ENCODE measurements around the gene C2orf74. TPM values are rescaled to one million over a fixed set of nuclear protein-coding genes. Genes with fewer than 3 reads are reported as not detected.
"Not testable (repeated sequence)": the region's sequence is repeated elsewhere in the genome, so short reads cannot be mapped to it uniquely, and the experiment has no call there.

Gene C2orf74
- polyA plus RNA-seq, 1 donor = 42.4 TPM

- no peak for DNase-seq
These were observed 5.6 kb downstream of the C2orf74 start for GRCh38 chr2:61167579-61167978.

GRCh38 chr2:61172671-61173070 is 10.7 kb downstream of the C2orf74 start:
- no peak for DNase-seq

GRCh38 chr2:61173116-61173515 is 11.1 kb downstream of the C2orf74 start:
- no peak for DNase-seq

GRCh38 chr2:61175036-61175435 is 13.0 kb downstream of the C2orf74 start:
- no peak for DNase-seq

GRCh38 chr2:61176755-61177726 is 15.1 kb downstream of the C2orf74 start:
- peak; percentile 94 for DNase-seq

GRCh38 chr2:61177727-61178549 is 15.9 kb downstream of the C2orf74 start:
- DNase-seq = peak; percentile 41

- no peak for DNase-seq
These were observed 16.9 kb downstream of the C2orf74 start for GRCh38 chr2:61178603-61179545.

GRCh38 chr2:61179701-61180639 is 18.0 kb downstream of the C2orf74 start:
- DNase-seq = no peak

GRCh38 chr2:61180686-61181085 is 18.7 kb downstream of the C2orf74 start:
- no peak for DNase-seq

- no peak for DNase-seq
These were observed 19.5 kb downstream of the C2orf74 start for GRCh38 chr2:61181382-61182058.

GRCh38 chr2:61182059-61182383 is 20.0 kb downstream of the C2orf74 start:
- DNase-seq = no peak

- DNase-seq = no peak
These were observed 21.8 kb downstream of the C2orf74 start for GRCh38 chr2:61183795-61184194.

- DNase-seq = no peak
These were observed 22.3 kb downstream of the C2orf74 start for GRCh38 chr2:61184263-61184662.

- no peak for DNase-seq
These were observed 23.3 kb downstream of the C2orf74 start for GRCh38 chr2:61185231-61185728.

- no peak for DNase-seq
These were observed 25.1 kb downstream of the C2orf74 start for GRCh38 chr2:61187085-61187484.

GRCh38 chr2:61193670-61194561 is 31.9 kb downstream of the C2orf74 start:
- no peak for DNase-seq

GRCh38 chr2:61194646-61195045 is 32.7 kb downstream of the C2orf74 start:
- DNase-seq = not testable (repeated sequence)

GRCh38 chr2:61196671-61197070 is 34.7 kb downstream of the C2orf74 start:
- DNase-seq = no peak

- no peak for DNase-seq
These were observed 43.1 kb downstream of the C2orf74 start for GRCh38 chr2:61205132-61205531.

All from left kidney (tissue), 2 donors.